Tibial artery (tissue), 4 donors: ENCODE measurements around the gene TMEM120A.

Source experiments
- DNase-seq, 2 donors: peaks; one replicate each; pipeline ENCODE4 v3.0.0-alpha.2; 2019
- H3K27ac ChIP-seq, 2 donors: fragments of 200-600 bp; sonication (generic) in 1 of 2; 1 replicate in 1 of 2; 2 replicates in 1 of 2; pipeline ENCODE4 v1.5.1; 2018 to 2019; ENCODE audit warnings: mild to moderate bottlenecking in 1 of 2
- H3K27me3 ChIP-seq, 2 donors: fragments of 200-600 bp; sonication (generic) in 1 of 2; one replicate each; pipeline versions ENCODE4 v1.5.1 to v1.6.0; 2016 to 2019
- H3K36me3 ChIP-seq, 3 donors: fragments of 200-600 bp; sonication (generic) in 2 of 3; one replicate each; pipeline ENCODE4 v1.5.1; 2016 to 2019; ENCODE audit warnings: mild to moderate bottlenecking in 2 of 3
- H3K4me1 ChIP-seq, 4 donors: fragments of 200-600 bp; sonication (generic) in 2 of 4; 1 replicate in 3 of 4; 2 replicates in 1 of 4; pipeline ENCODE4 v1.5.1; 2016 to 2019
- H3K4me3 ChIP-seq, 2 donors: fragments of 200-600 bp; sonication (generic) in 1 of 2; 1 replicate in 1 of 2; 2 replicates in 1 of 2; pipeline ENCODE4 v1.5.1; 2018 to 2019; ENCODE audit warnings: mild to moderate bottlenecking in 2 of 2
- H3K9me3 ChIP-seq, 3 donors: fragments of 200-600 bp; sonication (generic) in 1 of 3; one replicate each; pipeline ENCODE4 v1.5.1; 2016 to 2019
- intact Hi-C: fragments of 100-400 bp; cut with DNase I; formaldehyde crosslinking; loops from one replicate; pipeline ENCODE4 v1.15.0; 2023; ENCODE audit warnings: low total_unique reads
- TF ChIP-seq, protein P1 (sequence below), 2 experiments: fragments of 200-600 bp in 1 of 2; fragments of 450-650 bp in 1 of 2; IDR thresholded peaks; one replicate each; pipeline ENCODE4 v1.5.1; 2017 to 2019; ENCODE audit warnings: antibody characterized with exemption in 2 of 2, mild to moderate bottlenecking in 1 of 2, moderate library complexity in 1 of 2

Gene TMEM120A

DNA sequence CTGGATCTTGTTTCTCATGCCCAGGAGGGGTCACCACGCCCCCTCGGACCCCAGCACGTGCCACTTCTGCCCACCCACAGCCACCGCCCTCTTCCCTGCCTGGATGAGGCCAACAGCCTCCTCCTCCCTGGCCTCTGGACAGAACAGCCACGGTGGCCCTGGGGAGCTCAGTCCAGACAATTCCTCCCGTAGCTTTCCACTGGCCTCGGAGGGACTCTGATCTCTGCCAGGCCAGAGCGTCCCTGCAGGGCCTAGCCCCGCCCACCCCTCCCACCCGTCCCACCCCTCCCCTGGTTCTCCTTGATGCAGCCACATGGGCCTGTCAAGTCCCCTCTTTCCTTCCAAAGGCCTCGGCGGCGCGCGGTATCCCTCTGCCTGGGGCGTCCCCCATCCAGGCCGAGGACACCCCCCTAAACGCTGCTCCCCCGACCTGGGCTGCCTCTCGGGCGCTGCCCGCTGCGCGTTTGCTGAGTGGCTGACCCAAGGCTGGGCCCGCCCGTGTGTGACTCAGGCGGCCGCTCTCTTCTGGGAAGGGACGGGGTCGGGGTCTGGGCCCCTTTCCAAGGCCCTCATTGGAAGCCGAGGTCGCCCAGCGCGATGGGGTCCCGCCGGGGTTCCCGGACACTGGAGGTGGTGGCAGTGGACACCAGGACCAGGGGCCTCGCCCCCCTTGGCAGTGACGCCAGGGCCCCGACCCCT is 557 bp downstream of the TMEM120A start:
- Histone ChIP-seq H3K27ac (peak overlapping the region; percentile 96 to 99), H3K9me3 (no peaks in the 10 kb centered on the region), H3K27me3 (no peaks in the 10 kb centered on the region), H3K4me1 (peaks cover 4 to 56% (median 38%) of the 10 kb centered on the region in 4 donors), H3K4me3 (peak overlapping the region; percentile 73 to 93), H3K36me3 (peaks cover 0 to 12% (median 7%) of the 10 kb centered on the region in 3 donors)
- intact Hi-C loops: no loop called here
- TF ChIP-seq, protein P1, sequence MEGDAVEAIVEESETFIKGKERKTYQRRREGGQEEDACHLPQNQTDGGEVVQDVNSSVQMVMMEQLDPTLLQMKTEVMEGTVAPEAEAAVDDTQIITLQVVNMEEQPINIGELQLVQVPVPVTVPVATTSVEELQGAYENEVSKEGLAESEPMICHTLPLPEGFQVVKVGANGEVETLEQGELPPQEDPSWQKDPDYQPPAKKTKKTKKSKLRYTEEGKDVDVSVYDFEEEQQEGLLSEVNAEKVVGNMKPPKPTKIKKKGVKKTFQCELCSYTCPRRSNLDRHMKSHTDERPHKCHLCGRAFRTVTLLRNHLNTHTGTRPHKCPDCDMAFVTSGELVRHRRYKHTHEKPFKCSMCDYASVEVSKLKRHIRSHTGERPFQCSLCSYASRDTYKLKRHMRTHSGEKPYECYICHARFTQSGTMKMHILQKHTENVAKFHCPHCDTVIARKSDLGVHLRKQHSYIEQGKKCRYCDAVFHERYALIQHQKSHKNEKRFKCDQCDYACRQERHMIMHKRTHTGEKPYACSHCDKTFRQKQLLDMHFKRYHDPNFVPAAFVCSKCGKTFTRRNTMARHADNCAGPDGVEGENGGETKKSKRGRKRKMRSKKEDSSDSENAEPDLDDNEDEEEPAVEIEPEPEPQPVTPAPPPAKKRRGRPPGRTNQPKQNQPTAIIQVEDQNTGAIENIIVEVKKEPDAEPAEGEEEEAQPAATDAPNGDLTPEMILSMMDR (IDR thresholded peaks at IDR 0.05): no peak
- DNase-seq: peak; percentile 88 to 98

DNA sequence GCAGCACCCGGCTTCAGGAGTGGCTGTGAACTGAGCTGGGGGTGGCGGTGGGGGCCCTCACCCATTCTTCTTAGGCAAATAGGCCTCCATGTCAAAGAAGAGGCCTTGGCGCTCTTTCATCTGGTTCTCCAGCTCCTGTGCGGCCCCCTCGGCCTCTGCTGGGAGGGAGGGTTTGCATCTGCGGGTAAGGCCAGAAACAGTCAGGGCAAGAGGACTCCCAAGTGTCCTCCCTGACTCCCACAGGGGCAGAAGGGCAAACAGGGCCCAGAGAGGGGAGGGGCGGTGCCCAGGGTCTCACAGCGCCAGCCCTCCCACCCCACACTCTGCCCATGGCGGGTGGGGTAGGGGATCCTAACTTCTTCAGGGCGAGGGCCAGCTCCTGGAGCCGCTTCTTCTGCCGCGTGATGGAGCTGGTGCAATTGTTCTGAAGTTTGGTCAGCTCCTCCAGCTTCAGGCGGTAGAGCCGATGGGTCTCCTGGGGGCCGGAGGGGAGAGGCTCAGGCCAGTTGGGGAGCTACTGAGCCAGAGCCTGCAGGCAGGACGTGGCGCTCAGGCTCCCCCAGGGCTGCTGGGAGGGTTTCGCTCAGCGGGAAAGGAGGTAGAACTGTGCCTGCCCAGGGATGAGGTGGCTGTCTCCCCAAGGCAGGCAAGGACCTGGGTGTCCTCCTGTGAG is 2.2 kb downstream of the TMEM120A start:
- Histone ChIP-seq H3K27ac (peak overlapping the region; percentile 96 to 99), H3K4me1 (peaks cover 4 to 56% (median 38%) of the 10 kb centered on the region in 4 donors), H3K9me3 (no peaks in the 10 kb centered on the region), H3K27me3 (no peaks in the 10 kb centered on the region), H3K36me3 (peaks cover 6 to 24% (median 19%) of the 10 kb centered on the region in 3 donors), H3K4me3 (no peak overlapping the region)
- intact Hi-C loops: no loop called here
- TF ChIP-seq, protein P1 (IDR thresholded peaks at IDR 0.05): no peak
- DNase-seq: peak in 1 of 2 donors; percentile 79

DNA sequence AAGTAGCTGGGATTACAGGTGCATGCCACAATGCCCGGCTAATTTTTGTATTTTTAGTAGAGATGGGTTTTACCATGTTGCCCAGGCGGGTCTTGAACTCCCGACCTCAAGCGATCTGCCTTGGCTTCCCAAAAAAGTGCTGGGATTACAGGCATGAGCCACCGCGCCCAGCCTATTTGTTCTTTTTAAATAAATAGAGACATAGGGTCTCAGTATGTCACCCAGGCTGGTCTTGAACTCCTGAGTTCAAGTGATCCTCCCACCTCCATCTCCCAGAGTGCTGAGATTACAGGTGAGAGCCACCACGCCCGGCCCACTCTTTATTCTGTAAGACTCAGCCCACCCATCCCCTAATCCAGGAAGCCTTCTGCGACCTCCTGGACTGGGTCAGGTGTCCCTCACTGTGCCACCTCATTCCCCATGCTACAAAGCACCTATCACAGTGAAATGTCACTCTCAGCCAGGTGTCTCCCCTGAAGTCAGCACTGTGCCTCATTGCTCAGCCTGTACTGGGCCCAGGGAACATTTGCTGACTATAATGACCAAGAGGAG is 2.8 kb downstream of the TMEM120A start:
- intact Hi-C loops: no loop called here
- H3K4me3 ChIP-seq: no peak overlapping the region
- peak overlapping the region; percentile 96 to 99 for H3K27ac ChIP-seq
- peaks cover 4 to 56% (median 38%) of the 10 kb centered on the region in 4 donors for H3K4me1 ChIP-seq
- TF ChIP-seq, protein P1 (IDR thresholded peaks at IDR 0.05): no peak
- peaks cover 12 to 30% (median 25%) of the 10 kb centered on the region in 3 donors for H3K36me3 ChIP-seq
- DNase-seq: peak in 1 of 2 donors; percentile 63
- no peaks in the 10 kb centered on the region for H3K9me3 ChIP-seq
- H3K27me3 ChIP-seq: no peaks in the 10 kb centered on the region

DNA sequence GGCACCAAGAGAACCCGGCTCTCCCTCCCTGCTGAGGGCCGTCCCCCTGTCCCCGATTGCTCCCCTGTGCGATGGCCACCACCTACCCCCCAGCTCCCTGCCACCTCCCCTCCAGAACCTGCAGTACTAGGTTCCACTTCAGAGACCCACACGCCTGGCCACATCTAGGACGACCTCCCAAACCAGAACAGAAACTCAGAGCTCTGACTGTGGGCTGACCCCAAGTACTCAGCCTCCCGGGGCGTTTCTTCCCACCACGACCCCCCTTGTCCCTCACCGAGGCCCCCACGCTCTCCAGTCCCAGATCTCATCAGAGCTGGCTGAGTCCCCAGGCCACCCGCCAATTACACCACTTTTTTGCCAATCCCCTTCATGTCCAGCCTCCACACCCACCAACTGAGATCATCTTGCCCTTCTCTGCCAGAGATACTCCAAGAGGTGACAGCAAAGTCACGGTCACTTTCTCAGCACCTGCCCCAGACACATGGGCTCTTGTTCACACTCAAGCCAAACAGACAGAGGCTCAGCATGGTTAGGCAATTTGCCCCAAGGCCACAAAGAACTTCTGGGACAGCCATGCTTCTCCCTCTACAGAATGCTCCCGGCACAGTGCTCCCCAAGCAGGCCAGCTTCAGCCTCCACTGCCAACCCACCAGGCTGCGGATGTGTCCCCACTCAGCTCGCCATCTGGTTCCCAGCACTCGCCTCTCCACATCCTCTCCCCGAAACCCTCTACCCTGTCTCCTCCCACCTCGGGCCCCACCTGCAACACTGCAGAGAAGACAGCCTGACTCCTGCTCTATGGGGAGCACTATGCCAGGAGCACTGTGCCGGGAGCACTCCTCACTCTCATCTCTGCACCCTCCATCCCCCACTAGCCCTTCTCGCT is 4.7 kb downstream of the TMEM120A start:
- Histone ChIP-seq H3K27ac (peak overlapping the region; percentile 72 to 99), H3K4me1 (peaks cover 4 to 45% (median 29%) of the 10 kb centered on the region in 4 donors), H3K4me3 (peak overlapping the region; percentile 21 to 35), H3K9me3 (no peaks in the 10 kb centered on the region), H3K27me3 (no peaks in the 10 kb centered on the region), H3K36me3 (peaks cover 31 to 49% (median 44%) of the 10 kb centered on the region in 3 donors)
- peak; percentile 62 to 90 for DNase-seq
- intact Hi-C loops: no loop called here
- TF ChIP-seq, protein P1 (IDR thresholded peaks at IDR 0.05): no peak
